DMS53 (cell line): ENCODE results near the gene SPTBN5.
A peak's percentile ranks its signal among the peaks of the same experiment; 100 is the strongest.

Experiments used
- DNase-seq: peaks from one replicate; lab custom pipeline; 2025; lab: John Stamatoyannopoulos, UW

Gene SPTBN5

GRCh38 chr15:41893422-41894250 lies at the start of gene SPTBN5:
SPTBN5 (minus strand) TSS chr15:41894053; CDS start chr15:41893497, 556 bp downstream.
- no peak for DNase-seq

DNA sequence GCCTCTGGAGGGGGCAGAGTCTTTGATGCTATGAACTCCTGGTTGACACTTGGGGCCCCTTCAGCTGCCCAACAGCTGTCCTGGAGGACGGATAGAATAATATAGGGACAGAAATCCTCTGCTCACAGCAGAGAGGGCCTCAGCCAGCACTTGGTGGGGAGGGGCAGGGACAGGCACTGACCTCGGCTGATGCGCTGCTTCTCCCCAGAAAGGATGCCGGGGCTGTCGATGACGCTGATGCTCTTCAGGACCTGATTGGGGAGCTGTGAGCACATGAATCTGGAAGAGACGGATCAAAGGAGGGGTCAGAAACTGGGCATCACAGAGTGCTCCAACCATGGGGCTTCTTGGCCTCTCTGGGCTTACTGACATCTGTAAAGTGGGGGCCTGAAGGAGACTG lies 49.0 kb upstream of the SPTBN5 start:
- DNase-seq, result no peak

GRCh38 chr15:41941644-41942415 lies 48.0 kb upstream of the SPTBN5 start:
- no peak for DNase-seq

- DNase-seq, result peak; percentile 79
These were observed 46.6 kb upstream of the SPTBN5 start for GRCh38 chr15:41940441-41940857.

GRCh38 chr15:41939986-41940385 lies 46.1 kb upstream of the SPTBN5 start:
- DNase-seq, result no peak

- no peak for DNase-seq
These were observed 43.7 kb upstream of the SPTBN5 start for GRCh38 chr15:41937568-41937923.

GRCh38 chr15:41936649-41937567 lies 43.1 kb upstream of the SPTBN5 start:
- no peak for DNase-seq

GRCh38 chr15:41936155-41936554 lies 42.3 kb upstream of the SPTBN5 start:
- no peak for DNase-seq

DNA sequence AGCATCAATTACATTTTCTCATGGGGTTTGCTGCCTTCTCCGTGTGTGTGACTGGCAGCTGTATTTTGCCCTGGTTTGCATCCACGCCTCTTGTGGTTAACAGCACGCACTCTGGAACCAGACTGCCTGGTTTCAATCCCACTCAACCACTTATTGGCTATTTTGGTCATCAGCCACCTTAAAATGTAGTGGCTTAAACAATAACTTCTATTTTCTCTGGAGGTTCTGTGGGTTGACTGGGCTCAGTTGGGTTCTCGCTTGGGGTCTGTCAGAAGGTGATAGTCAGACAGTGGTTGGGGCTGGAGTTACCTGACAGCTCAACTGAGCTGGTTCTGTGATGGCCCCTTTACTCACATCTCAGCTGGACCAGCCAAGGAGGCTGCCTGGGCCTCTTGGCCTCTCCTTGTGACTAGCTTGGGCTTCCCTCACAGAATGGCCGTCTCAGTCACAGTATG lies 41.7 kb upstream of the SPTBN5 start:
- no peak for DNase-seq

- no peak for DNase-seq
These were observed 41.0 kb upstream of the SPTBN5 start for GRCh38 chr15:41934843-41935242.

DNA sequence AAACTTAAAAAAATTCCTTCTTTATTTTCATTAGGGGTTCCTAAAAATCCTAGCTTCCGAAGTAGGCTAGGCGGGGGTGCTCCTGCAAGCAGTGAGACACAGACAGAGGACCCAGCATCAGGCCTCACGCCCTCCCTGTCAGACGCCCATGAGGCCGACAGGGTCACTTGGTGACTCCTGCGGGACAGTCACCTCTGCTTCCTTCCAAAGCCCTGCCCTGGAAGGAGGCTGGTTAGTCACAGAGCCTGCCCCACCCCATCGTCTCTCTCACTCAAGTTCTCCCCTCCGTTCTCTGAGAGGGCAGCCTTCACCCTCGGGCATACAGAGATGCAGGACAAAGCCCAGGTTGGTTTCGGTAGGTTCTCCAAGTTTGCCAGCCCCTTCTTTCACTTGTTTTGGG lies 39.9 kb upstream of the SPTBN5 start:
- no peak for DNase-seq

- no peak for DNase-seq
These were observed 39.5 kb upstream of the SPTBN5 start for GRCh38 chr15:41933326-41933725.

- DNase-seq, result no peak
These were observed 38.8 kb upstream of the SPTBN5 start for GRCh38 chr15:41932511-41933289.

- no peak for DNase-seq
These were observed 38.2 kb upstream of the SPTBN5 start for GRCh38 chr15:41932101-41932500.

GRCh38 chr15:41930867-41931222 lies 37.0 kb upstream of the SPTBN5 start:
- DNase-seq, result no peak

DNA sequence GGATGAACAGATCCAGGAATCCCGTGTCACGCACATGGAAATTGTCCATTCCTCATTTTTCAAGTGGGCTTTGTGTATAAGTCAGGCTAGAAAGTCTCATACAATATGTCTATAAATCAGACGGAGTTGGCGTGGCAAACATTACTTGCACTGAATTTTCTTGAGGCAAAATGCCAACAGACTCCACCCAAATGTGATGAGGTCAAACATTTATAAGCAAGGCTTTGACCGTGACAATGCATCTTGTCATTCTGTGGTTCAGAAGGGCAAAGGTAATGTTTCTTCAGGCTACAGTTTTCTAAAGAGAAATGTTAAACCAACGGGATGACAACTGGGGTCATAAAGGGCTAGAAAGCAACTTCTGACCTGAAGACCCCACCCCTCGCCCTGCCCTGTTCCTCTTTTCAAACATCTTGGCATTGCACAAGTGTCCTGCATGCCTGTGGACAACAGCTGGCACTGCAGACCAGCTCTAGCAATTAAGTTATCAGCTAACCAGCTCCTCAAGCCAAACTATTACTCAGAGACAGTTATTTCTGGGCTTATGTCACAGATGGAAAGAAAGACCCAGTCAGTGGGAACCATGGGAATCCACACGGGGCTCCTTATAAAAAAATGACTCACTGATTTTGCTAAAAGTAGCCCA lies 36.5 kb upstream of the SPTBN5 start:
- no peak for DNase-seq

DNA sequence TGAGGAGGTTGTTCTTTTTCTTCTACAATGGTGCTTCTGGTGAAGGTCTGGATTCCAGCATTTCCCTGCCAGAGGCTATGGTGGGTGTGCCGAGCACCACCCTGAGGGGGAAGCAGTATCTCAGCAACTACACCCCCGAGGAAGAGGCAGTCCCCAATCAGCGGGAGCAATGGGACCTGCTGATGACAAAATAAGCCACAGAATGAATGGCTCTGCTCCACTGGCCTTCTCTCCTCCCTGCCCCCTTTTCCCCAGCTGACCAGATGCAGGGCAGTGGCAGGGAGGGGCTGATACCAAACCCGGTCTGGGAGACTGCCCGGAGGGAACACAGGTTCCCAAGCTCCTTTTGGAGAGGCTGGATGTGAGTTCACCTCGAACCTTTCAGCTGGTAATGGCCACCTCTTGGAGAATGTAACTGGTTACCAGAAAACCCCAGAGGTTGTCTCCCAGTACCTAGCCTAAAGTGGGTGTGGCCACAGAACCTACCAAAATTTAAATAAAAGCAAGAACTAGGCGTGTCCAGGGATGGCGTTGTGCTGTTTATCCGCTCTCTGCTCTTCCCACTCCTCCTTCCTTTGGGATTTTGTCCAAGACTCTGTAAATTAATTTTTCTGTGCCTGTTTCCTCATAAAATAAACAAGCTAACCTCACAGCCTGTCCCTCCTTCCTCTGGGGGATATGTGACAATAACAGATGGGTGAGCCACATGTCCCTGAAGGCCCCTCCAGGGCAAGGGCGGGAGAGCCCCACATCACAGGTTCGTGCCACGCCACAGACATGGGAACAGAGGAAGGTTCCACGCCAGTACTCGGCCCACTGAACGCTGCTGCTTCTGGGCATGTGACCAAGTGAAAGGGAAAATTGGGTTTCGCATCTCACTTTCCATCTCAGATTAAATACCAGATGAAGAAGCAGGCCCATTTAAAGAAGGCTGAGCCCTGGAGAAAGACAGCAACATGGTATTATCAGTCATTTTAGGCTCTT lies 35.1 kb upstream of the SPTBN5 start:
- DNase-seq, result no peak

GRCh38 chr15:41928100-41928499 lies 34.2 kb upstream of the SPTBN5 start:
- peak; percentile 70 for DNase-seq

- no peak for DNase-seq
These were observed 33.7 kb upstream of the SPTBN5 start for GRCh38 chr15:41927536-41927935.
